SH-SY5Y (cell line): Measurements from ENCODE around the gene SNX17.

Experiments used
- GATA2 ChIP-seq: IDR thresholded peaks from 2 replicates; pipeline ENCODE4 v1.6.1; 2011; ENCODE audit warnings: mild to moderate bottlenecking, low read depth, low read length
- GATA3 ChIP-seq: IDR thresholded peaks from 2 replicates; pipeline ENCODE4 v1.6.1; 2011; ENCODE audit warnings: low read depth, mild to moderate bottlenecking, low read length, moderate library complexity

Gene SNX17

DNA sequence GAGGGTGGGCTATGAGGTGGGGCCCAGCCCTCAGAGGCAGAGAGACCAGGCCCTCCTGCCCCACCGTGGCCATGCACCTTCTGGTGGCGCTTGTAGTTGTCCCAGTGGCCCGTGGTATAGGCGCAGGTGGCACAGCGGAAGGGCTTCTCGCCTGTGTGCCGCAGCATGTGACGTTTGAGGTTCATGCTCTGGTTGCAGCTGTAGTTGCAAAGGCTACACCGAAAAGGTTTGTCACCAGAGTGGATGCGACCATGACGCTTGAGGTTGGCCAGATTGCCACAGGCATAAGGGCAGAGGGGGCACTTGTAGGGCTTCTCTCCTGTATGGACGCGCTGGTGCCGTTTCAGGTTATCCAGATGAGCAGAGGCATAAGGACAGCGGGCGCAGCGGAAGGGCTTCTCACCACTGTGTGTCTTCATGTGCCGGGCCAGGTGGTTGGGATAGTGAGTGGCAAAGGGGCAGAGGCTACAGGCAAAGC lies 7.2 kb downstream of the SNX17 start:
- TF ChIP-seq GATA3 (no peak), GATA2 (no peak)

DNA sequence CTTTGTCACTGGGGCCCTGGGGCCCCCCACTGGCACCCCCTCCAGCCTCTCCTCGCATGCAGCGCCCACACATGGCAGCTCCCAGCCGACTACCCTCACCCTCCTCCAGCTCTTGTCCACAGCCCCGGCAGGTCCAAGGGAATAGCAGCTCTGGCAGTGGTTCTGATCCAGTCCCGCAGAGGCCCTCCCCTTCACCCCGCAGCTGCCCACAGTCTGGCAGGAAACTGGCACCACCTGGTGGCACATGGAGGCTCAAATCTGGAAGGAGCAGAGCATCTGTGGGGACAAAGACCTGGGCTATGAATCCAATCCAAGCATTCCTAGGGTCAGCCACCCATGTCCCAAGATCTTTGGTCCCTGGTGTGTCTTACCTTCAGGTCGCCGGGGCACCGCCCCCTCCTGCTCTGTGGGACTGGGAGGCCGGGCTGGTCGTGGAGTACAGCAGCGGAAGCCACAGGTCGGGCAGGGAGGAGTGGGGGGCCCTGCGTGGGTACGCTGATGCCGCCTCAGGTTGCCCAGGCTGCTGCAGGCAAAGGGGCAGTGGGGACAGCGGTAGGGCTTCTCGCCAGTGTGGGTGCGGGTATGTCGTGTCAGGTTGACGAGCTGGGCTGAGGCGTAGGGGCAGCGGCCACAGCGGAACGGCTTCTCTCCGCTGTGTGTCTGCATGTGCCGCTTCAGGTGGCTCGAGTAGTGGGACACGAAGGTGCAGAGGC lies 7.8 kb downstream of the SNX17 start:
- TF ChIP-seq GATA2 (no peak), GATA3 (no peak)

DNA sequence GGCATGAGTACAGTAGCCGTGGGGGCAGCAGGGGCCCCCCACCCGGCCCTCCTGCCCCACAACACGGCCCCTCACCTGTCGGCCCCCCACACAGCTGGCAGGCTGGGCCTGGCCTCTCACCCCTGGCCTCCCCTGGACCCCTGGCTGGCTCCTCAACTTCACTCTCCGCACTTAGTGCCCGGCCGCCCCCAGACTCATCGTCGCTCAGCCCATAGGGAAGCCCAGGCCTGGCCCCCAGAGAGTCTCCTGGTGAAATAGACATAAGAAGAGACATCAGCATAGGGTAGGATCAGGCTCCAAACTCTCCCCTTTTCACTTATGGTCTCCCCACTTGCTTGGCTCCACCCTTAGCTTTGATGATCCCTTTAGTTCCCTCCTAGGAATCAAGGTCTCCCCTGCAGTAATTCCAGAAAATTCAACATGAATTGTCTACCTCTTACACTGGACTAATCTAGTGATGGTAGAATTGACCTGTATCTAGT lies 8.4 kb downstream of the SNX17 start:
- TF ChIP-seq GATA3: no peak

DNA sequence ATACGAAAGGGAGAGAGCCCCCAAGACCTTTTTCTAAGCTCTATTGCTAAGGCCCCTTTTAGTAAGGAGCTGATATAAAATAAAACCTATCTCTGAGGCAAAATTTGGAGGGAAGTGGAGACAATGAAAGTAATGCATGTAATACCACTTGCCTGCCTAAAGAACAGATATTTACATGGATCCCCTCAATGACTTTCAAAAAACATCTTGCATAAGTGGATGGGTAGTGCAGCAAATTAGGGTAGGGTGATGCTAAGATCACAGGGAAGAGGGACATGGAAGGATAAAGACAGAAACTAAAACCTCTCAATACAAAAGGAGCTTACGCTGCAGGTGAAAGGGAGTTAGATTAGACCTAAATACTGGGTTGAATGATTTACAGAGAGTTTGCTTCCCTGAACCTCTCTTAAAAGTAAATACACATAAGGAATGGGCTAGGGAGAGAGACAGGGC lies 9.0 kb downstream of the SNX17 start:
- no peak for TF ChIP-seq GATA3
- no peak for TF ChIP-seq GATA2

DNA sequence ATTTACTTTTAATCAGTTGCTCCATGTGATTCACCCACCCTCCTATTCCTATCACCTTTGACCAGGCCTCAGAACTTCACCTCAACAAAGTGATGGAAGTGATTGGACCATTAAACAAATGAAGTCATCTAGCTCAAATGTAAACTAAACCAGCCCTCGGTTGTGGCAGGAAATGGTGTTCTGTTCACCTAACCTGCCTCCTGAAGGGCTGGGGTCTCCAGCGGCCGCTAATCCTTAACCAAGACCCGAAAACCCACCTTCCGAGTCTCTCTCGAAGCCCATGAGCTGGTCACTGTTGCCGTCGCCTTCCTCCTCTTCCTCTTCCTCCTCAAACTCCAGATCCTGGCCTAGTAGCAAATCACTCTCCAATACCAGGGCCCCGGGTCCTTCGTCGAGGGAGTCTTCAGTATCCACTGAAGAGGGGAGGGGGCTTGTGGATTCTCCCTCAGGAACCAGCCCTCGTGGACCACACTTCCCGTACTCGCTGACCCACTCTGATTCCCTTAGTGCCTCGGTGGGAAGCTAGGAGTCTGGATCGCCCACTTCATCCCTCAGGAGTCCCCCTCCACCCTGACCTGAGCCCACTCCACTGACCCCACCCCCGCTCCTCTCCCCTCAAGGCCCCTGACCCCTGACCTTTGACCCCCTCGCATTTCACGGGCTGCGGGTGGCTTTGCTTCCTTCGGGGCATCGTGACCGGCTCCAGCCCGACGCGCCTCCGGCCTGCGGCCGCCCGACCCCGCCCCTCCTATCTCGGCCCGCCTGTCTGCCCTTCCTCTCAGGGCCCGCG lies 9.6 kb downstream of the SNX17 start:
- TF ChIP-seq GATA3 (no peak), GATA2 (no peak)

DNA sequence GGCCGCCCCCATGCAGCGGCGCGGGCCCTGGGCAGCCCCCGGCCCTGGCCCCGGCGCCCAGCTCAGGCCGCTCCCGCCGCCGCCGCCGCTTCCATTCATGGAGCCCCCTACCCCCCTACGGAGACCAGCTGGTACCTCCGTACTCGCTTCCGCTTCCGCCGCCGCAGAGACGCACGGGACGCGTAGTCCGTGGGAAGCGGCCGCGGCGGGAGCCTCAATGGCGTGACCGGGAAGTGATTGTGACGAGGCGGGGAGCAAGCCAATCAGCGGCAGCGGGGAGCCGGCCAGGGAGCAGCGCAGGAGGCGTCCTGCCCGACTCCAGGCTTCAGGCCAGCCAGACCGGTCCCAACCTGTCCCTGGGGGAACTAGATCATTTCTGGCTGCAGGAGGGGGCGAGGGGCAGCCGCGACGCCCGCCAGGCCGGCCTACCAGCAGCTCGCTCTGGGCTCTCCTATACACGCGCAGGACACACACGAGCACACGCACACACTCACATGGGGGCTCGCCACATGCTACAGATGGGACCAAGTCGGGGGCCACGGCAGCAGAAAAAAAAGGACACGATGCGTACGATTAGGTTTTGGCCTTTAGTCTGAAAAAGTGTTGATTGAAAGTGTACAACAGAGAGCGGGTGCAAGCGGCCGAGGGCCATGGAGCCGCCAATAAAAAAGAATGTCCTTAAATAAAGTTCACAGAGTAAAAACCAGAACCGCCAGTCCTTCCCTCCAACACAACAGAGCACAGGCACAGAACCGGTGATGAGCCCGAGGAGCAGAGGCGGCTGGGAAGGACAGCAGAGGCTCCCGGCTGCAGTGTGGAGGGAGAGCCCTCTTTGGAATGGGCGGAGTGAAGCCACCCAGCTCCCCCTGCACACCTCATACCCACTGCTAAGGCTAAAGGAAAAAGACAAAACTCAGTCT lies 10.5 kb downstream of the SNX17 start, which contains the start of gene ZNF513:
TSS of gene ZNF513 (minus strand) at position 109 of the 920 bp plus-strand sequence. CDS start 208 bp downstream, outside the sequence.
- no peak for TF ChIP-seq GATA2
- no peak for TF ChIP-seq GATA3

DNA sequence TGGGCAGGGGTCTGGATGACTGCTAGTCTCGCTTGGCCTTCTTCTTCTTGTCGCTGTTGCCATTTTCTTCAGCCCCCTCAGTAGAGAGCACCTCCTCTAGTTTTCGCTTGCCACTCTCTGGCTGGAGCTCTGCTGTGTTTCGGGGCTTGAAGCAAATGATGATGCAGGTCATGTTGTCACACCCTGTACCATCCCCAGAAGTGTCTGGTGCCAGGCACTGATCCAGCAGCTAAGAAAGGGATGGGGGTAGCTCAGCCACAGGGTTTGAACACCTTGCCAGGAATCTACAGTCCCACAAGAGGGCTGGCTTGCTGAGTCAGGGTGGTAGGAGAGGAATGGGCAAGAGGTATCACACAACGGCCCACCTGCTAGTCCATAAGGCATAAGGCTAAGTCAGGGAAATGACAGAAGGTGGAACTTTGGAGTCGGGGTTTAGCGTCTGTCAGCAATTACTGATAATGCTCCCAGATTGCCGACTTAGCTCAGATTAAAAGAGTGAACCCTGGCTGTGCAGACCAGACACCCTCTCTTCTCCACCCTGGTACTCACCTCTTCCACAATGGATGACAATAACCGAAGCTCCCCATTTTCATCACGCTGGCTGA lies 11.3 kb downstream of the SNX17 start:
- TF ChIP-seq GATA2: no peak

DNA sequence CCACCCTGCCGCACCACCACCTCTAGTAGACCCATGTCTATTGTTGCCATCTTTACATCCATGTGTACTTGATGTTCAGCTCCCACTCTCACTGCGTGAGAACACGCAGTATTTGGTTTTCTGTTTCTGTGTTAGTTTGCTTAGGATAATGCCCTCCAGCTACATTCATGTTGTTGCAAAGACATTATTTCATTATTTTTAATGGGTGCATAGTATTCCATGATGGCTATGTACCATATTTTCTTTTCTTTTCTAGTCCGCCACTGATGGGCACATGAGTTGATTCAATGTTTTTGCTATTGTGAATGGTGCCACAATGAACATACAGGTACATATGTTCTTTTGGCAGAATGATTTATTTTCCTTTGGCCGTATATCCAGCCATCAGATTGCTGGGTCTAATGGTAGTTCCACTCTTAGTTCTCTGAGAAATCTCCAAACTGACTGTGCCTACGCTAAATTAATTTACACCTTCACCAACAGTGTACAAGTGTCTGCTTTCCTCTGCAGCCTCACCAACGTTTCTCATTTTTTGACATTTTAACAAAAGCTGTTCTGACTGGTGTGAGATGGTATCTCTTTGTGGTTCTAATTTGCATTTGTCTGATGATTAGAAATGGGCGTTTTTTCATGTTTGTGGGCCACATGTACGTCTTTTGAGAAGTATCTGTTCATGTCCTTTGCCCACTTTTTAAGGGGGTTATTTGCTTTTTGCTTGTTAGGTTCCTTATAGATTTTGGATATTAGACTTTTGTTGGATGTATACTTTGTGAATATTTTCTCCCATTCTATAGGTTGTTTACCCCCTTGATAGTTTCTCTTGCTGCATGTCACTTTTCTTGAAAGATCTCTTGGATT lies 20.6 kb downstream of the SNX17 start:
- no peak for TF ChIP-seq GATA3
- no peak for TF ChIP-seq GATA2

DNA sequence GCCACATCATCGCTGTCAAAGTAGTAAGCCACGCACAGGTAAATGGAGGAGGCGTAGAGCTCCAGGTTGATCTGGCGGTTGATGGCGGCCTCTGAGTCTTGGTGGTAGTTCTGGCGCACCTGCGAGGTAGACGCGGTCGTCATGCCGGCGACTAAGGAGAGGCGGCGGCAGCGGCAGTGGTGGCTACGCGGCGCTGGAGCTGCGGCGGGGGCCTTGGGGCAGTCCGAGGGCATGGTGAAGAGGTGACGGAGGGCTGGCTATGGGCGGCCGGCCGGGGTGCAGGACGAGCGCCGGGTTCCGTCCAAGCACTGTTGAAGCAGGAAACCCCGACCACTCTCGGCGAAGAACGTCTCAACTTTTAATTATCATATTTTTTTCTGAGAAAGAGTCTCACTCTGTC lies 22.8 kb downstream of the SNX17 start:
- no peak for TF ChIP-seq GATA2
- TF ChIP-seq GATA3: no peak

DNA sequence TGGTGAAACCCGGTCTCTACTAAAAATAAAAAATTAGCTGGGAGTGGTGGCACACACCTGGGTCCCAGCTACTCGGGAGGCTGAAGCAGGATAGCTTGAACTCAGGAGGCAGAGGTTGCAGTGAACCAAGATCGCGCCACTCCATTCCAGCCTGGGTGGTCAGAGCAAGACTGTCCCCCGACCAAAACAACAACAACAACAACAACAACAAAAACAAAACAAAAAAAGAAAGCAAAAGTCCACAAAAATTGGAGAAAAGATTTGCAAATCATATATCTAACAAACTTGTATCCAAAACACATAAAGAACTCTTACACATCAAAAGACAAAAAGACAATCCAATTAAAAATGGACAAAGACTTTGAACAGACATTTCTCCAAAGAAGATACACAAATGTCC lies 28.5 kb downstream of the SNX17 start:
- TF ChIP-seq GATA3 (no peak), GATA2 (no peak)

DNA sequence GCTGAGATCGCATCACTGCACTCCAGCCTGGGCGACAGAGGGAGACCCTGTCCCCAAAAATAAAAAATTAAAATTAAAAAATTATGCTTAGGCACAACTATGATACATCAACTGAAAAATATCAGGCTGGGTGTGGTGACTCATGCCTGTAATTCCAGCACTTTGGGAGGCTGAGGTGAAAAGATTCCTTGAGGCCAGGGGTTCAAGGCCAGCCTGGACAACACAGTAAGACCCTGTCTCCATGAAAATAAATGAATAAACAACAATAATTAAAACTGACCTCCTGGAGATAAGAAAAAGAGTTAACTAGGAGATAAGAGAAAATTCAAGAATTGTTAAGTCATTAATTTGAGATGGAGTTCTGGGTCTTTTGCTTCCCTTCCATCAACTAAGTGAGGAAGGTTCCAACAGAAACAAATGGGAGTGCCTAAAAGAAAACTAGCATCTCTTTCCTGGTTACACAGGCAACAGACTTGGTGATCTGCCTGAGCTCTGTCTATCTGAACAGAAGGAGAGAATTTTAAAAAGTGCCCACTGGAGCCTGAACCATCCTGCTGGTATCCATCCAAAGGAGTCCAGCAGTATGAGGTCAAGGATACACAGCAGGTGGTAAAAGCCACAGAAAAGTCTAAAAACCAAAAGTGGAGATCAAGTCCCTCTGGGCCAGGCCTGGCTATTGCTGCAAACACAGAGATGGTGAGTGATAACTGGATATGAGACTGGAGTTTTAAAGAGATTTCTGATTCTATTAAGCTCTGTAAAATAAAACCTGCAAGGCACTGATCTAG lies 30.1 kb downstream of the SNX17 start:
- TF ChIP-seq GATA2 (no peak), GATA3 (no peak)

DNA sequence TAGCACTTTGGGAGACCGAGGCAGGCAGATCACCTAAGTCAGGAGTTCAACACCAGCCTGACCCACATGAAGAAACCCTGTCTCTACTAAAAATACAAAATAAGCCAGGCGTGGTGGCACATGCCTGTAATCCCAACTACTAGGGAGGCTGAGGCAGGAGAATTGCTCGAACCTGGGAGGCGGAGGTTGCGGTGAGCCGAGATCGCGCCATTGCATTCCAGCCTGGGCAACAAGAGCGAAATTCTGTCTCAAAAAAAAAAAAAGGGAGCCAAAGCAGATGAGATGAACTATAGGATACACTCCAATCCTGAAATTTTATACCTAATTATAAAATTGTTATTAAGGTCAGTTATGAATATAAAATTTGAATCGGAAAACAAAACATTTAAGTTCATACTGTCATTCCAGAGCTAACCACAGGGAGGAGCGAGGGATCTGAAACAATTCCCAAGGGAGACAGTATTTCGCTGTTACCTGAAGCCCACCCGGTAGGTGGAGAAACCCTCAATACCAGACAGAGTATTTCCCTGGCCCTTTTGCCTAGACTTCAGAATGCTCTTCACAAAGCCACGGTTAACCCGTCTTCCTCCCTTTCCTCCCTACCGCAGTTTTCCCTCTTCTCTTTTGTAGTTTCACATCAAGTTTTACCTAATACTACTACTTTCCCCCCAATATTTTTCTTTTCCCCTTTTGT lies 37.5 kb downstream of the SNX17 start:
- TF ChIP-seq GATA3: no peak
